A673 (cell line): ENCODE results near the gene GNG3. TPM values are rescaled to one million over a fixed set of nuclear protein-coding genes. Genes with fewer than 3 reads are reported as not detected.

ENCODE experiments used
- BruUV-seq: library from RNA; stranded (reverse); fragments of 400-500 nt; replicated peaks from 2 replicates; lab custom pipeline; 2021; lab: Mats Ljungman, UMichigan
- CTCF ChIA-PET: fragments of 300-600 bp; sonication (Branson Sonifier 250); formaldehyde crosslinking; loops from one replicate; lab custom pipeline; 2022; ENCODE audit warnings: antibody characterized with exemption; lab: Charles Lee
- POLR2A ChIA-PET: fragments of 300-600 bp; sonication (Branson Sonifier 250); formaldehyde crosslinking; loops from one replicate; lab custom pipeline; 2022; ENCODE audit warnings: antibody characterized with exemption; ENCODE audit not compliant: low non-redundant PET; lab: Charles Lee
- DNase-seq: peaks from one replicate; pipeline ENCODE4 v3.0.0-alpha.2; 2015; ENCODE audit warnings: low spot score
- H3K27ac ChIP-seq: fragments of 200-600 bp; sonication (generic); 2 replicates; pipeline ENCODE4 v1.5.1; 2016; ENCODE audit warnings: mixed run types, low read depth, mild to moderate bottlenecking, mixed read lengths, antibody characterized with exemption, low read length; ENCODE audit not compliant: poor library complexity, severe bottlenecking
- H3K27me3 ChIP-seq: fragments of 200-600 bp; sonication (generic); replicated peaks from 2 replicates; pipeline ENCODE4 v1.6.1; 2017; ENCODE audit warnings: mixed run types, low read depth, mild to moderate bottlenecking, mixed read lengths, antibody characterized with exemption, low read length; ENCODE audit not compliant: insufficient read depth, poor library complexity
- H3K36me3 ChIP-seq: fragments of 200-600 bp; sonication (generic); 2 replicates; pipeline ENCODE4 v1.6.1; 2016; ENCODE audit warnings: mixed run types, mild to moderate bottlenecking, mixed read lengths, antibody characterized with exemption, low read length; ENCODE audit not compliant: insufficient read depth, poor library complexity, severe bottlenecking
- H3K4me1 ChIP-seq: fragments of 200-600 bp; sonication (generic); 2 replicates; pipeline ENCODE4 v1.6.1; 2017; ENCODE audit warnings: mixed run types, mild to moderate bottlenecking, mixed read lengths, antibody characterized with exemption, low read length; ENCODE audit not compliant: insufficient read depth, poor library complexity, severe bottlenecking
- H3K4me3 ChIP-seq: fragments of 200-600 bp; sonication (generic); 2 replicates; pipeline ENCODE4 v1.5.1; 2016; ENCODE audit warnings: low read depth, mixed run types, mild to moderate bottlenecking, mixed read lengths, low read length; ENCODE audit not compliant: poor library complexity, severe bottlenecking
- H3K9me3 ChIP-seq: fragments of 200-600 bp; sonication (generic); 2 replicates; pipeline ENCODE4 v1.6.1; 2016; ENCODE audit warnings: mixed run types, low read depth, mild to moderate bottlenecking, mixed read lengths, antibody characterized with exemption, low read length; ENCODE audit not compliant: poor library complexity, severe bottlenecking
- EZH2 ChIP-seq: fragments of 200-600 bp; sonication (generic); IDR thresholded peaks from 2 replicates; pipeline ENCODE4 v1.6.1; 2017; ENCODE audit warnings: borderline replicate concordance, low read depth, mild to moderate bottlenecking, mixed read lengths, antibody characterized with exemption, low read length; ENCODE audit not compliant: poor library complexity, severe bottlenecking
- intact Hi-C: fragments of 100-400 bp; cut with micrococcal nuclease; formaldehyde crosslinking; loops from one replicate; pipeline ENCODE4 v1.10.0; 2022; ENCODE audit not compliant: unreplicated experiment
- total RNA-seq: library from RNA; stranded (reverse); gene quantifications from 2 replicates; pipeline ENCODE4 v1.2.3, GENCODE V29; 2021
- TF ChIP-seq, protein P1 (sequence below): fragments of 300-800, 200-600 bp; sonication (generic); conservative IDR thresholded peaks from 2 replicates; pipeline ENCODE4 v1.5.1; 2017; ENCODE audit warnings: low read depth, mild to moderate bottlenecking, antibody characterized with exemption, low read length, moderate library complexity, mixed read lengths

Gene GNG3
- total RNA-seq, 1 experiment from 2014 or later: 0.45 TPM

- Histone ChIP-seq H3K27ac (no peak overlapping the region), H3K4me1 (peaks cover 6% of the 10 kb centered on the region), H3K4me3 (no peak overlapping the region), H3K36me3 (peaks cover 4% of the 10 kb centered on the region), H3K9me3 (no peaks in the 10 kb centered on the region), H3K27me3 (no peaks in the 10 kb centered on the region)
- ChIA-PET CTCF (no interaction called here), POLR2A (no interaction called here)
- DNase-seq: no peak
- intact Hi-C loops: no loop called here
- TF ChIP-seq, protein P1, sequence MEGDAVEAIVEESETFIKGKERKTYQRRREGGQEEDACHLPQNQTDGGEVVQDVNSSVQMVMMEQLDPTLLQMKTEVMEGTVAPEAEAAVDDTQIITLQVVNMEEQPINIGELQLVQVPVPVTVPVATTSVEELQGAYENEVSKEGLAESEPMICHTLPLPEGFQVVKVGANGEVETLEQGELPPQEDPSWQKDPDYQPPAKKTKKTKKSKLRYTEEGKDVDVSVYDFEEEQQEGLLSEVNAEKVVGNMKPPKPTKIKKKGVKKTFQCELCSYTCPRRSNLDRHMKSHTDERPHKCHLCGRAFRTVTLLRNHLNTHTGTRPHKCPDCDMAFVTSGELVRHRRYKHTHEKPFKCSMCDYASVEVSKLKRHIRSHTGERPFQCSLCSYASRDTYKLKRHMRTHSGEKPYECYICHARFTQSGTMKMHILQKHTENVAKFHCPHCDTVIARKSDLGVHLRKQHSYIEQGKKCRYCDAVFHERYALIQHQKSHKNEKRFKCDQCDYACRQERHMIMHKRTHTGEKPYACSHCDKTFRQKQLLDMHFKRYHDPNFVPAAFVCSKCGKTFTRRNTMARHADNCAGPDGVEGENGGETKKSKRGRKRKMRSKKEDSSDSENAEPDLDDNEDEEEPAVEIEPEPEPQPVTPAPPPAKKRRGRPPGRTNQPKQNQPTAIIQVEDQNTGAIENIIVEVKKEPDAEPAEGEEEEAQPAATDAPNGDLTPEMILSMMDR: no peak
- no peak for TF ChIP-seq EZH2
- BruUV-seq: no TSS peak
Measured at GRCh38 chr11:62755086-62755615, 47.7 kb downstream of the GNG3 start.

DNA sequence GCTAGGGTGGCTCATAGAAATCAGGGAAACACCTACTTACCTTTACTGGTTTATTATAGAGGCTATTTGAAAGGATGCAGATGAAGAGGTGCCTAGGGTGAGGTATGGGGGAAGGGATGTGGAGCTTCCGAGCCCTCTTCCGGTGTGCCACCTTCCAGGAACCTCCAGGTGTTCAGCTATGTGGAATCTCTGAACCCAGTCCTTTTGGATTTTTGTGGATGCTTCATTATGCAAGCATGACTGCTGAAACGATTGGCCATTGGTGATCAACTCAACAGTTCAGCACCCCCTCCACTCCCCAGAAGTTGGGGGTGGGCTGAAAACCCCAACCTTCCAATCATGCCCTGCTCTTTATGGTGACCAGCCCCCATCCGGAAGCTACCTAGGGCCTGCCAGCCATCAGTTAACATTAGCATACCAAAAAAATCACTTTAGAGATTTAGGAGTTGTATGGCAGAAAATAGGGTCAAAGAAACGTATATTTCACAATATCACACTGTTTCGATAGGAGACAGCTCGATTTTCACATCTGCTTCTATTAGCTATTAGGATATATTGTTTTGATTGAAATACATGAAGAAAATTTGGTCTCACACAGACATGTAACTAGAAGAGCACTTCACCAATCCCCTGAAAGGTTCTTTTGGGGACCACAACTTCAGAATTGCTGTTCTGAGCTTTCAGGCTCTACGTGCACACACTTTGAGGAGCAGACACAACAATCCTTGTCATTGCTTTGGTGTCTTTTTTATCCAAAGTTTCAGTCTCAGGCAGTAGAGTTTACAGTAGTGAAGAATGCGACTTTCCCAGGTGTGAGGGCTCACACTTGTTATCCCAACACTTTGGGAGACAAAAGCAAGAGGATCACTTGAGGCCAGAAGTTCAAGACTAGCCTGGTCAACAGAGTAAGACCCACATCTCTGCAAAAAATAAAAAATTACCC, 50.6 kb downstream of the GNG3 start:
- intact Hi-C loops: no loop called here
- H3K27me3 ChIP-seq: no peaks in the 10 kb centered on the region
- DNase-seq: no peak
- H3K36me3 ChIP-seq: peaks cover 6% of the 10 kb centered on the region
- peaks cover 14% of the 10 kb centered on the region for H3K4me1 ChIP-seq
- CTCF ChIA-PET: no interaction called here
- BruUV-seq: no TSS peak
- no peaks in the 10 kb centered on the region for H3K9me3 ChIP-seq
- POLR2A ChIA-PET: interaction anchor here (0.7 kb wide), 1 partner anchor 13 kb away, joined by 3 read pairs; the partner anchor contains the start of gene TAF6L
- H3K27ac ChIP-seq: no peak overlapping the region
- H3K4me3 ChIP-seq: no peak overlapping the region
- no peak for TF ChIP-seq EZH2
- TF ChIP-seq, protein P1: no peak

Other genes starting within 250 kb of the GNG3 start
- gene AHNAK, start 160.9 kb upstream of the GNG3 start, total RNA-seq: 71.7 and 73.0 TPM in 2 replicates
- 1,804 and 1,817 TPM in 2 replicates for gene EEF1G, start 133.8 kb upstream of the GNG3 start, total RNA-seq
- 27.3 and 27.6 TPM in 2 replicates for gene TUT1, start 116.2 kb upstream of the GNG3 start, total RNA-seq
- gene MTA2, start 105.8 kb upstream of the GNG3 start, total RNA-seq: 241 and 243 TPM in 2 replicates
- 21.3 and 30.4 TPM in 2 replicates for gene EML3, start 94.9 kb upstream of the GNG3 start, total RNA-seq
- gene ROM1, start 94.4 kb upstream of the GNG3 start, total RNA-seq: 1.1 and 1.3 TPM in 2 replicates
- 64.7 and 68.2 TPM in 2 replicates for gene B3GAT3, start 85.7 kb upstream of the GNG3 start, total RNA-seq
- 475 and 489 TPM in 2 replicates for gene GANAB, start 61.1 kb upstream of the GNG3 start, total RNA-seq
- 29.3 and 30.0 TPM in 2 replicates for gene INTS5, start 54.4 kb upstream of the GNG3 start, total RNA-seq
- gene C11orf98, start 42.5 kb upstream of the GNG3 start, total RNA-seq: 124 and 141 TPM in 2 replicates
- gene CSKMT, start 42.4 kb upstream of the GNG3 start, total RNA-seq: 59.7 and 68.8 TPM in 2 replicates
- 28.0 and 29.0 TPM in 2 replicates for gene UQCC3, start 36.0 kb upstream of the GNG3 start, total RNA-seq
- 7.1 and 7.8 TPM in 2 replicates for gene LBHD1, start 35.4 kb upstream of the GNG3 start, total RNA-seq
- gene UBXN1, start 28.6 kb upstream of the GNG3 start, total RNA-seq: 143 and 147 TPM in 2 replicates
- 0.37 and 0.52 TPM in 2 replicates for gene LRRN4CL, start 18.1 kb upstream of the GNG3 start, total RNA-seq
- 123 and 132 TPM in 2 replicates for gene BSCL2, start 252 bp upstream of the GNG3 start, total RNA-seq
- 104 and 105 TPM in 2 replicates for gene HNRNPUL2, start 19.8 kb downstream of the GNG3 start, total RNA-seq
- gene TTC9C, start 20.8 kb downstream of the GNG3 start, total RNA-seq: 66.5 and 66.8 TPM in 2 replicates
- 12.0 and 13.1 TPM in 2 replicates for gene ZBTB3, start 46.5 kb downstream of the GNG3 start, total RNA-seq
- 159 and 166 TPM in 2 replicates for gene POLR2G, start 53.9 kb downstream of the GNG3 start, total RNA-seq
- 70.0 and 70.9 TPM in 2 replicates for gene TAF6L, start 63.7 kb downstream of the GNG3 start, total RNA-seq
- 46.6 and 52.1 TPM in 2 replicates for gene TMEM179B, start 79.7 kb downstream of the GNG3 start, total RNA-seq
- gene TMEM223, start 84.3 kb downstream of the GNG3 start, total RNA-seq: 23.4 and 29.3 TPM in 2 replicates
- 78.8 and 82.0 TPM in 2 replicates for gene NXF1, start 97.8 kb downstream of the GNG3 start, total RNA-seq
- 29.2 and 38.1 TPM in 2 replicates for gene STX5, start 124.4 kb downstream of the GNG3 start, total RNA-seq
- 0.77 TPM in 1 of 2 replicates, not detected in the other for gene TEX54, start 125.2 kb downstream of the GNG3 start, total RNA-seq
- 147 and 155 TPM in 2 replicates for gene WDR74, start 131.9 kb downstream of the GNG3 start, total RNA-seq
- gene SLC3A2, start 173.2 kb downstream of the GNG3 start, total RNA-seq: 480 and 511 TPM in 2 replicates
- 0.17 and 0.41 TPM in 2 replicates for gene CHRM1, start 213.7 kb downstream of the GNG3 start, total RNA-seq